Aortic smooth muscle cell (primary cell): ENCODE measurements around the gene SMIM7. TPM values are rescaled to one million over a fixed set of nuclear protein-coding genes. Genes with fewer than 3 reads are reported as not detected.

Experiments used
- total RNA-seq: library from RNA; depleted of rRNA; stranded (reverse); fragments of >200 nt; gene quantifications from 2 replicates; pipeline ENCODE4 v1.2.3, GENCODE V29; 2014

SMIM7 gene
- total RNA-seq, result 64.1 and 80.5 TPM in 2 replicates

DNA sequence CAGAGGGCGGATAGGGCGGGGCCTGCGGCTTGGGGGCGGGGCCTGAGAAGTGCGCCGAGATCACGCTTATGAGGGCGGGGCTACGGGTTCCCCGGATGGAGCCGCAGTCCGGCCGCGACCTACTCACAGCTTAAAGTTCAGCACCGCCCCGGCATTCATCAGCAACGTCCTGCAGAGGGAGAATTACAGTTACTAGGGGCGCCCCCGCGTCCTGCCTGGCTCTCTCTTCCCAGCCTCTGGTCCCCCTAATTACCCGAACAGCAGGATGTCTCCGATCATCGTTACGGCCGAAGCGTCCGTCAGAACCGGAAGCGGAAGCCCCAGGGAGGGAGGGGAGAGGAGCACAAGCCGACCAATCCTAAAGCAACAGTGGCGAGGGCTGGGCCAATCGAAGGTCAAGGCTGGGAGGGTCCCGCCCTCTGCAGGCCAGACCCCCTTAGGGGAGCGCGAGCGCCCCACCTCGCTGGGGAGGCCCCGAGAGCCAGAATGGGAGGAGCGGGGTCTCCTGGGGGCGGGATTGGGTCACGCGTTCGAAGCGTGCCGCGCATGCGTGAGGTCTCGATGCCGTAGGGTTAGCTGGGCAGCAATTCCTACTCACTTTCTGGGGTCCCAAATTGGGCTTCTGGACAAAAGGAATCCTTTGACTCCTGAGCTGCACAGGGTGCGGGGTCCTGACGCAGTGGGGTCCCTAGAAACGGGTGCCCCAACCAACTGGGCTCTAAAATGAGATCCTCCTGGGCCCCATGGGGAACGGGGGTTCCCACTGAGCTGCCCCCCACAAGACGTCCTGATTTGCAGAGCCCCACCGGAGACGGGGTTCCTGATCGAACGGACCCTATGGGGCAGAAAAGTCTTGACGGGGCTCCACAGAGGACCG lies at the start of gene SMIM7:
Gene SMIM7 (minus strand): TSS at position 313 of the 877 bp plus-strand sequence. CDS start 34 bp downstream, at position 279.

DNA sequence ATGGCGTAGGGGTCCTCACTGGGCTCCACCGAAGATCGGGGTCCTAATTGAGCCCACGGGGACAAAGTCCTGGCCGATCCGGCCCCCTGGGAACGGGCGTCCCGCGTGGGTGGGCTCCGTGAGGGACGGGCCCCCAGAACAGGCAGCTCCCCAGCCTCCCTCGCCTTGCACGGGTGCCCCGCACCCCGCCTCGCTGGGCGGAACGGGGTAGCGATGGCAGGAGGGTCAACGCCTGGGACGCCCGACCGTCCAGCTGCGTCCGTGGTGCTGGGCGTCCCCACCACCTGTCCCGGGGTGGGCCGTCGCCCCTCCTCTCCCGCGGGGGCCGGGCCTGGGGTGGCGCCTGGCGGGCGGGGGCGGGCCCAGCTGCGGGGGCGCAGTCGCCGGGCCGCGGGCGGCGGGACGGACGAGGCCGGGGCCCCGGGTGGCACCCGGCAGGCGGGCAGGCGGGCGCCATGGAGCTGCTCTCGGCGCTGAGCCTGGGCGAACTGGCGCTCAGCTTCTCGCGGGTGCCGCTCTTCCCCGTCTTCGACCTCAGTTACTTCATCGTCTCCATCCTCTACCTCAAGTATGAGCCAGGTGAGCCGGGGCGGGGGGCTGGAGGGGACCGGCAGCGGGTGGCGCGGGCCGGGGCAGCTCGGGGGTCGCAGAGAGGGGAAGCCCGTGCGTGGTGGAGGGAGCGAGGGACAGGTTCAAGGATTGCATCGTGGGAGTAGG lies 977 bp upstream of the SMIM7 start, which contains the start of gene TMEM38A:
Gene TMEM38A (plus strand): TSS at position 377 of the 717 bp plus-strand sequence. CDS start 79 bp downstream, at position 456.

DNA sequence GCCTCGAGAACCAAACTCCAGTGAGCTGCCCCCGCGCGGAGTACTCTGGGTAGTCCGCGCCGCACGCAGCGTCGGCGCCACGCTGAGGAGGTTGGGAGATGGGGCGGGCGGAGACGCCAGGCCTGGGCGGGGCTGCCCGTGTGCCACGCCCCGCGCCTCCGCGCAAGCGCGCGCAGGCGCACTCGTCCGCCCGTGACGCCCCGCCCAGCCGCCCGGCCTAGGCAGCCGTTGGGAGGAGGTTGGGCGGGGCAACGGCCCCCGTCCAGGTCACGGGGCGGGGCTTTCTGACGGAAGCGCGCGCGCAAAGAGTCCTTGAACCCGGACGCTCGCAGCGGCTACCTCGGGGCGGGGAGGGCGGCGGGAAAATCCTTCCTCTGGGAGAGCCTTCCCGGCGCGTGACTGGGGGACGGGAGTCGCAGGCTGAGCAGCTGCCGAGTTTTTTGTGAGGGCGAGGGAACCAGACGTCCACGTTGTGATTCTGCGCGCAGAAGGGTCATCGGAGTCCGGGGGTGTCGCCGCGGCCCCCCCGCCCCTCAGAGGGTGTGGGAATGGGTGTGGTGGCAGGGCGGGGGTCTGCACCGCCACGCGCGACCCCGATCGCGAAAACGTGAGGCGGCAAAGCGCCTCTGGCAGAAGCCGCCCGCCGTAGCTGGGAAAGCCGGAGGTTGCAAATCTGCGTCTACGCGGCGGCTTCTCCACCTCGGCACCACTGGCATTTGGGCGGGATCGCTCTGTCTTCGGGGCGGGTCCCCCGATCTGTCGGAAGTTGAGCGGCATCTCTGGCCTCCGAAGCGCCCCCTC lies 31.6 kb downstream of the SMIM7 start, which contains the start of gene MED26:
Gene MED26 (minus strand): TSS at position 22 of the 801 bp plus-strand sequence. CDS start 261 bp downstream, outside the sequence.

Other genes with a start within 250 kb of the SMIM7 start
- gene EPS15L1, start 188.2 kb downstream of the SMIM7 start, total RNA-seq, result 6.5 and 7.2 TPM in 2 replicates
- gene CALR3, start 164.0 kb downstream of the SMIM7 start, total RNA-seq, result 0.06 TPM in 1 of 2 replicates, not detected in the other
- 1.8 and 3.0 TPM in 2 replicates for gene C19orf44, start 163.8 kb downstream of the SMIM7 start, total RNA-seq
- gene CHERP, start 117.7 kb downstream of the SMIM7 start, total RNA-seq, result 3.6 and 7.0 TPM in 2 replicates
- 21.1 and 21.3 TPM in 2 replicates for gene SLC35E1, start 87.7 kb downstream of the SMIM7 start, total RNA-seq
- 3.7 and 4.0 TPM in 2 replicates for gene MED26, start 31.9 kb downstream of the SMIM7 start, total RNA-seq
- 5.4 and 5.9 TPM in 2 replicates for gene TMEM38A, start 995 bp upstream of the SMIM7 start, total RNA-seq
- under 0.01 TPM in 1 of 2 replicates, not detected in the other for gene NWD1, start 59.7 kb upstream of the SMIM7 start, total RNA-seq
- 16.1 and 19.1 TPM in 2 replicates for gene SIN3B, start 169.3 kb upstream of the SMIM7 start, total RNA-seq
- 0.12 and 0.13 TPM in 2 replicates for gene F2RL3, start 228.9 kb upstream of the SMIM7 start, total RNA-seq